Right ventricle myocardium inferior (tissue), 1 donor: Measurements from ENCODE around the gene NOX4. TPM values are rescaled to one million over a fixed set of nuclear protein-coding genes. Genes with fewer than 3 reads are reported as not detected.
A peak's percentile ranks its signal among the peaks of the same experiment; 100 is the strongest.
"Not testable (repeated sequence)": the region's sequence is repeated elsewhere in the genome, so short reads cannot be mapped to it uniquely, and the experiment has no call there.

Experiments
- ATAC-seq: fragments of 200-7000 bp; cut with Tn5 transposase; one replicate; pipeline ENCODE4 v1.9.1; 2020; ENCODE audit warnings: mild to moderate bottlenecking, moderate library complexity
- DNase-seq: peaks from one replicate; pipeline ENCODE4 v3.0.0; 2021; ENCODE audit errors: missing footprints
- intact Hi-C: fragments of 100-400 bp; cut with DNase I; formaldehyde crosslinking; loops from one replicate; pipeline ENCODE4 v1.11.0; 2022
- total RNA-seq: library from RNA; stranded (reverse); fragmentation: NEBNext Ultra II Directional; extraction: Animal tissue kit (Norgen Biotek cat#: 25700); gene quantifications from one replicate; pipeline ENCODE4 v1.2.1, GENCODE V29; 2021
- donor health status: DM: no; HTN: yes; CAD: no; lungs with severe emphysema.

The NOX4 gene
- total RNA-seq, 1 donor from 2014 or later: 1.5 TPM

GRCh38 chr11:89410666-89411065 is 80.5 kb downstream of the NOX4 start:
- not testable (repeated sequence) for ATAC-seq

GRCh38 chr11:89408441-89408840 is 82.7 kb downstream of the NOX4 start:
- ATAC-seq: not testable (repeated sequence)

More at GRCh38 chr11:89410666-89411065, 80.5 kb downstream of the NOX4 start:
- DNase-seq, intact Hi-C loops: not testable (repeated sequence)

GRCh38 chr11:89405629-89406028 is 85.5 kb downstream of the NOX4 start:
- intact Hi-C loops: loop anchor here (5.0 kb wide), 1 partner anchor 73 kb away; no protein-coding TSS in a partner anchor
- ATAC-seq: no peak
- no peak for DNase-seq

More at GRCh38 chr11:89408441-89408840, 82.7 kb downstream of the NOX4 start:
- intact Hi-C loops: loop anchor here (5.0 kb wide), 1 partner anchor 76 kb away; no protein-coding TSS in a partner anchor
- not testable (repeated sequence) for DNase-seq

- intact Hi-C loops, DNase-seq, ATAC-seq: not testable (repeated sequence)
Observed at GRCh38 chr11:89391654-89392053, 99.5 kb downstream of the NOX4 start.

GRCh38 chr11:89387501-89387900 is 103.7 kb downstream of the NOX4 start:
- DNase-seq, intact Hi-C loops, ATAC-seq: not testable (repeated sequence)

- ATAC-seq, DNase-seq, intact Hi-C loops: not testable (repeated sequence)
Observed at GRCh38 chr11:89382986-89383385, 108.2 kb downstream of the NOX4 start.

GRCh38 chr11:89381094-89381493 is 110.1 kb downstream of the NOX4 start:
- intact Hi-C loops: no loop called here
- ATAC-seq (no peak), DNase-seq (no peak)

- intact Hi-C loops, ATAC-seq, DNase-seq: not testable (repeated sequence)
Observed at GRCh38 chr11:89379976-89380771, 111.0 kb downstream of the NOX4 start.

- ATAC-seq: peak; percentile 31
- intact Hi-C loops: not testable (repeated sequence)
Observed at GRCh38 chr11:89378986-89379385, 112.2 kb downstream of the NOX4 start.

GRCh38 chr11:89369356-89369755 is 121.8 kb downstream of the NOX4 start:
- ATAC-seq, DNase-seq, intact Hi-C loops: not testable (repeated sequence)

More at GRCh38 chr11:89378986-89379385, 112.2 kb downstream of the NOX4 start:
- not testable (repeated sequence) for DNase-seq

- DNase-seq, intact Hi-C loops, ATAC-seq: not testable (repeated sequence)
Observed at GRCh38 chr11:89364856-89365255, 126.3 kb downstream of the NOX4 start.

- intact Hi-C loops: no loop called here
- DNase-seq (no peak), ATAC-seq (peak; percentile 84)
Observed at GRCh38 chr11:89361734-89362133, 129.4 kb downstream of the NOX4 start.

GRCh38 chr11:89359208-89359607 is 132.0 kb downstream of the NOX4 start:
- DNase-seq, intact Hi-C loops, ATAC-seq: not testable (repeated sequence)

GRCh38 chr11:89358761-89359160 is 132.4 kb downstream of the NOX4 start:
- intact Hi-C loops: no loop called here
- DNase-seq (no peak), ATAC-seq (no peak)

GRCh38 chr11:89355646-89356045 is 135.5 kb downstream of the NOX4 start:
- DNase-seq: no peak
- no peak for ATAC-seq
- intact Hi-C loops: no loop called here

GRCh38 chr11:89354513-89354912 is 136.7 kb downstream of the NOX4 start:
- DNase-seq, ATAC-seq, intact Hi-C loops: not testable (repeated sequence)

GRCh38 chr11:89347071-89347470 is 144.1 kb downstream of the NOX4 start:
- intact Hi-C loops: no loop called here
- ATAC-seq (no peak), DNase-seq (no peak)

- DNase-seq: no peak
- intact Hi-C loops: no loop called here
- ATAC-seq: no peak
Observed at GRCh38 chr11:89346601-89347000, 144.6 kb downstream of the NOX4 start.

- intact Hi-C loops, DNase-seq: not testable (repeated sequence)
- ATAC-seq: peak; percentile 96
Observed at GRCh38 chr11:89342880-89343572, 148.1 kb downstream of the NOX4 start.
